PC-3 (cell line): Measurements from ENCODE around the gene SLCO2A1. TPM values are rescaled to one million over a fixed set of nuclear protein-coding genes. Genes with fewer than 3 reads are reported as not detected.

Source experiments
- ATAC-seq: fragments of 200-7000 bp; cut with Tn5 transposase; 2 replicates; pipeline ENCODE4 v1.9.1; 2020; ENCODE audit warnings: mild to moderate bottlenecking, moderate library complexity
- BruUV-seq: library from RNA; stranded (reverse); fragments of 400-500 nt; replicated peaks from 2 replicates; lab custom pipeline; 2021; lab: Mats Ljungman, UMichigan
- CTCF ChIA-PET: fragments of 300-600 bp; sonication (Branson Sonifier 250); formaldehyde crosslinking; loops from one replicate; lab custom pipeline; 2022; ENCODE audit warnings: antibody characterized with exemption; lab: Charles Lee
- POLR2A ChIA-PET: fragments of 300-600 bp; sonication (Branson Sonifier 250); formaldehyde crosslinking; loops from one replicate; lab custom pipeline; 2022; ENCODE audit warnings: antibody characterized with exemption; ENCODE audit not compliant: unreplicated experiment; lab: Charles Lee
- DNase-seq: peaks from one replicate; pipeline ENCODE4 v3.0.0-alpha.2; 2015
- H2AFZ ChIP-seq: fragments of 300-600 bp; sonication (generic); 2 replicates; pipeline ENCODE4 v1.6.0; 2016; ENCODE audit warnings: antibody characterized with exemption, low read length
- H3F3A ChIP-seq: fragments of 300-600 bp; sonication (generic); one replicate; pipeline ENCODE4 v1.6.0; 2017; ENCODE audit warnings: antibody characterized with exemption, low read length, control low read depth, mild to moderate bottlenecking; ENCODE audit not compliant: unreplicated experiment
- H3K27ac ChIP-seq: fragments of 300-600 bp; sonication (generic); 2 replicates; pipeline ENCODE4 v1.5.1; 2016; ENCODE audit warnings: mild to moderate bottlenecking, low read length
- H3K27me3 ChIP-seq: fragments of 300-600 bp; sonication (generic); 2 replicates; pipeline ENCODE4 v1.6.1; 2016; ENCODE audit warnings: low read length, mixed read lengths
- H3K36me3 ChIP-seq: fragments of 300-600 bp; sonication (generic); 2 replicates; pipeline ENCODE4 v1.6.1; 2016; ENCODE audit warnings: low read depth, mixed run types, low read length, mixed read lengths
- H3K4me1 ChIP-seq: fragments of 300-600 bp; sonication (generic); 2 replicates; pipeline ENCODE4 v1.5.1; 2016; ENCODE audit warnings: low read length; ENCODE audit not compliant: insufficient read depth
- H3K4me2 ChIP-seq: fragments of 300-600 bp; sonication (generic); 2 replicates; pipeline ENCODE4 v1.6.0; 2016; ENCODE audit warnings: low read length
- H3K4me3 ChIP-seq: fragments of 300-600 bp; sonication (generic); 2 replicates; pipeline ENCODE4 v1.5.1; 2016; ENCODE audit warnings: mild to moderate bottlenecking, low read length, mixed read lengths
- H3K79me2 ChIP-seq: fragments of 300-600 bp; sonication (generic); 2 replicates; pipeline ENCODE4 v1.6.1; 2017; ENCODE audit warnings: low read length, mixed read lengths
- H3K9ac ChIP-seq: fragments of 300-600 bp; sonication (generic); 2 replicates; pipeline ENCODE4 v1.6.0; 2016; ENCODE audit warnings: mild to moderate bottlenecking, low read length
- H3K9me2 ChIP-seq: fragments of 300-600 bp; sonication (generic); replicated peaks from 2 replicates; pipeline ENCODE4 v1.6.1; 2016; ENCODE audit warnings: mixed run types, low read length, mixed read lengths
- H3K9me3 ChIP-seq: fragments of 300-600 bp; sonication (generic); 2 replicates; pipeline ENCODE4 v1.6.1; 2016; ENCODE audit warnings: low read length, mixed read lengths
- H4K20me1 ChIP-seq: fragments of 300-600 bp; sonication (generic); 2 replicates; pipeline ENCODE4 v1.6.1; 2016; ENCODE audit warnings: low read length, mixed read lengths
- EZH2 ChIP-seq: fragments of 300-600 bp; sonication (generic); IDR thresholded peaks from one replicate; pipeline ENCODE4 v1.6.1; 2017; ENCODE audit warnings: antibody characterized with exemption, mild to moderate bottlenecking, low read length; ENCODE audit not compliant: unreplicated experiment
- EZH2phosphoT487 ChIP-seq: fragments of 300-600 bp; sonication (generic); IDR thresholded peaks from 2 replicates; pipeline ENCODE4 v1.6.1; 2018; ENCODE audit warnings: mild to moderate bottlenecking, antibody characterized with exemption, low read length, borderline replicate concordance
- intact Hi-C: fragments of 100-400 bp; cut with micrococcal nuclease; formaldehyde crosslinking; loops from 2 replicates; pipeline ENCODE4 v1.9.0; 2023
- total RNA-seq: library from RNA; depleted of rRNA; stranded (reverse); fragments of >200 nt; gene quantifications from 2 replicates; pipeline ENCODE4 v1.2.3, GENCODE V29; 2014
- TF ChIP-seq, protein P1 (sequence below): fragments of 300-600 bp; sonication (generic); conservative IDR thresholded peaks from 2 replicates; pipeline ENCODE4 v1.5.1; 2017; ENCODE audit warnings: antibody characterized with exemption, low read depth, mild to moderate bottlenecking, low read length

The SLCO2A1 gene
- total RNA-seq, 1 experiment from 2014 or later = not detected

- intact Hi-C loops = no loop called here
- H3K9ac ChIP-seq = no peak overlapping the region
- H3K4me1 ChIP-seq = peaks cover 4% of the 10 kb centered on the region; the same call in 1 of the 2 replicates
- H3F3A ChIP-seq = no peaks in the 10 kb centered on the region
- no peak for ATAC-seq
- H3K9me3 ChIP-seq = no peaks in the 10 kb centered on the region
- no peaks in the 10 kb centered on the region for H4K20me1 ChIP-seq
- no peaks in the 10 kb centered on the region for H3K79me2 ChIP-seq
- ChIA-PET CTCF (no interaction called here), POLR2A (interaction anchor here (0.5 kb wide), 1 partner anchor 19 kb away, joined by 11 read pairs; no protein-coding TSS in a partner anchor)
- no peak overlapping the region for H2AFZ ChIP-seq
- H3K27me3 ChIP-seq = no peaks in the 10 kb centered on the region
- no peak overlapping the region for H3K27ac ChIP-seq
- H3K4me2 ChIP-seq = no peak overlapping the region
- TF ChIP-seq EZH2 (no peak), EZH2phosphoT487 (no peak)
- TF ChIP-seq, protein P1, sequence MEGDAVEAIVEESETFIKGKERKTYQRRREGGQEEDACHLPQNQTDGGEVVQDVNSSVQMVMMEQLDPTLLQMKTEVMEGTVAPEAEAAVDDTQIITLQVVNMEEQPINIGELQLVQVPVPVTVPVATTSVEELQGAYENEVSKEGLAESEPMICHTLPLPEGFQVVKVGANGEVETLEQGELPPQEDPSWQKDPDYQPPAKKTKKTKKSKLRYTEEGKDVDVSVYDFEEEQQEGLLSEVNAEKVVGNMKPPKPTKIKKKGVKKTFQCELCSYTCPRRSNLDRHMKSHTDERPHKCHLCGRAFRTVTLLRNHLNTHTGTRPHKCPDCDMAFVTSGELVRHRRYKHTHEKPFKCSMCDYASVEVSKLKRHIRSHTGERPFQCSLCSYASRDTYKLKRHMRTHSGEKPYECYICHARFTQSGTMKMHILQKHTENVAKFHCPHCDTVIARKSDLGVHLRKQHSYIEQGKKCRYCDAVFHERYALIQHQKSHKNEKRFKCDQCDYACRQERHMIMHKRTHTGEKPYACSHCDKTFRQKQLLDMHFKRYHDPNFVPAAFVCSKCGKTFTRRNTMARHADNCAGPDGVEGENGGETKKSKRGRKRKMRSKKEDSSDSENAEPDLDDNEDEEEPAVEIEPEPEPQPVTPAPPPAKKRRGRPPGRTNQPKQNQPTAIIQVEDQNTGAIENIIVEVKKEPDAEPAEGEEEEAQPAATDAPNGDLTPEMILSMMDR = no peak
- H3K4me3 ChIP-seq = no peak overlapping the region
- H3K9me2 ChIP-seq = no peaks in the 10 kb centered on the region
- H3K36me3 ChIP-seq = no peaks in the 10 kb centered on the region
- no peak for DNase-seq
- no TSS peak for BruUV-seq
These were observed 44.5 kb upstream of the SLCO2A1 start for GRCh38 chr3:134074001-134074789.

GRCh38 chr3:134073583-134073945 lies 43.8 kb upstream of the SLCO2A1 start:
- ChIA-PET POLR2A (no interaction called here), CTCF (no interaction called here)
- H3K9me3 ChIP-seq = no peaks in the 10 kb centered on the region
- TF ChIP-seq EZH2phosphoT487 (no peak), EZH2 (no peak)
- TF ChIP-seq, protein P1 = no peak
- DNase-seq = no peak
- H3K27ac ChIP-seq = no peak overlapping the region
- H3K36me3 ChIP-seq = no peaks in the 10 kb centered on the region
- no peak overlapping the region for H3K4me3 ChIP-seq
- BruUV-seq = no TSS peak
- no peak overlapping the region for H3K9ac ChIP-seq
- H3F3A ChIP-seq = no peaks in the 10 kb centered on the region
- intact Hi-C loops = no loop called here
- H3K27me3 ChIP-seq = no peaks in the 10 kb centered on the region
- H3K9me2 ChIP-seq = no peaks in the 10 kb centered on the region
- H3K79me2 ChIP-seq = no peaks in the 10 kb centered on the region
- H3K4me1 ChIP-seq = no peaks in the 10 kb centered on the region; the same call in 1 of the 2 replicates
- H4K20me1 ChIP-seq = no peaks in the 10 kb centered on the region
- ATAC-seq = no peak
- H3K4me2 ChIP-seq = no peak overlapping the region
- H2AFZ ChIP-seq = no peak overlapping the region
